Suppressor macrophage treated with lipopolysaccharide for 1 hour (primary cell): ENCODE measurements around the gene BNIP1.

ENCODE experiments used
- DNase-seq, 3 donors: peaks; one replicate each; pipeline ENCODE4 v3.0.0-alpha.2; 2020 to 2022

BNIP1 gene

DNA sequence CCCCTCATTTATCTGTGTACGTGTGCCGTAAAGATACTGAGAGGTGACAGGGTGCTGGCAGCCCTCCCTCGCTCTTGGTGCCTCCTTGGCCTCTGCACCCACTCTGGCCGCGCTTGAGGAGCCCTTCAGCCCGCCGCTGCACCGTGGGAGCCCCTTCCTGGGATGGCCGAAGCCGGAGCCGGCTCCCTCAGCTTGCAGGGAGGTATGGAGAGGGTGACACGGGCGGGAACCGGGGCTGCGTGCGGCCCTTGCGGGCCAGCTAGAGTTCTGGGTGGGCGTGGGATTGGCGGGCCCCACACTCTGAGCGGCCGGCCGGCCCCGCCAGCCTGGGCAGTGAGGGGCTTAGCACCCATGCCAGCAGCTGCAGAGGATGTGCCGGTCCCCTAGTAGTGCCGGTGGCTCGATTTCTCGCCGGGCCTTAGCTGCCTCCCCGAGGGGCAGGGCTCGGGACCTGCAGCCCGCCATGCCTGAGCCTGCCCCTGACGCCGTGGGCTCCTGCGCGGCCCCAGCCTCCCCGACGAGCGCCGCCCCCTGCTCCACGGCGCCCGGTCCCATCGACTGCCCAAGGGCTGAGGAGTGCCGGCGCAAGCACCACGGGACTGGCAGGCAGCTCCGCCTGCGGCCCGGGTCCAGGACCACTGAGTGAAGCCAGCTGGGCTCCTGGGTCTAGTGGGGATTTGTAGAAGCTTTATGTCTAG is 69.1 kb downstream of the BNIP1 start:
- no peak for DNase-seq
